KMS-11 (cell line): ENCODE measurements around the gene HBG1.
A peak's percentile ranks its signal among the peaks of the same experiment; 100 is the strongest.

Experiments
- H2AFZ ChIP-seq: fragments of 200-600 bp; sonication (generic); 2 replicates; pipeline ENCODE4 v1.6.1; 2016; ENCODE audit warnings: antibody characterized with exemption, mixed run types, low read depth
- H3K27ac ChIP-seq: fragments of 200-600 bp; sonication (generic); 2 replicates; pipeline ENCODE4 v1.6.1; 2016; ENCODE audit warnings: mild to moderate bottlenecking, mixed run types
- H3K27me3 ChIP-seq: fragments of 200-600 bp; sonication (generic); 2 replicates; pipeline ENCODE4 v1.6.1; 2017; ENCODE audit warnings: mild to moderate bottlenecking, low read depth, mixed run types, moderate library complexity; ENCODE audit not compliant: insufficient read depth
- H3K36me3 ChIP-seq: fragments of 200-600 bp; sonication (generic); 2 replicates; pipeline ENCODE4 v1.6.1; 2017; ENCODE audit warnings: mild to moderate bottlenecking, mixed run types; ENCODE audit not compliant: insufficient read depth
- H3K4me1 ChIP-seq: fragments of 200-600 bp; sonication (generic); 2 replicates; pipeline ENCODE4 v1.6.1; 2016; ENCODE audit warnings: mild to moderate bottlenecking, low read depth, mixed run types; ENCODE audit not compliant: poor library complexity, severe bottlenecking
- H3K4me2 ChIP-seq: fragments of 200-600 bp; sonication (generic); 2 replicates; pipeline ENCODE4 v1.7.0; 2016; ENCODE audit warnings: mild to moderate bottlenecking, mixed run types
- H3K4me3 ChIP-seq: fragments of 200-600 bp; sonication (generic); IDR thresholded peaks from 2 replicates; pipeline ENCODE4 v1.6.1; 2017; ENCODE audit warnings: low read depth, low read length, mixed read lengths; ENCODE audit not compliant: insufficient read depth
- H3K79me2 ChIP-seq: fragments of 200-600 bp; sonication (generic); 2 replicates; pipeline ENCODE4 v1.6.1; 2016; ENCODE audit warnings: low read depth, mixed run types; ENCODE audit not compliant: insufficient read depth
- H3K9ac ChIP-seq: fragments of 200-600 bp; sonication (generic); 2 replicates; pipeline ENCODE4 v1.6.1; 2016; ENCODE audit warnings: mild to moderate bottlenecking, mixed run types
- H4K20me1 ChIP-seq: fragments of 200-600 bp; sonication (generic); 2 replicates; pipeline ENCODE4 v1.6.1; 2016; ENCODE audit warnings: mild to moderate bottlenecking, mixed run types; ENCODE audit not compliant: insufficient read depth
- TF ChIP-seq, protein P1 (sequence below): fragments of 200-600 bp; sonication (generic); conservative IDR thresholded peaks from 2 replicates; pipeline ENCODE4 v1.6.1; 2017; ENCODE audit warnings: low read depth, mild to moderate bottlenecking, antibody characterized with exemption, low read length, moderate library complexity, mixed read lengths

The HBG1 gene

DNA sequence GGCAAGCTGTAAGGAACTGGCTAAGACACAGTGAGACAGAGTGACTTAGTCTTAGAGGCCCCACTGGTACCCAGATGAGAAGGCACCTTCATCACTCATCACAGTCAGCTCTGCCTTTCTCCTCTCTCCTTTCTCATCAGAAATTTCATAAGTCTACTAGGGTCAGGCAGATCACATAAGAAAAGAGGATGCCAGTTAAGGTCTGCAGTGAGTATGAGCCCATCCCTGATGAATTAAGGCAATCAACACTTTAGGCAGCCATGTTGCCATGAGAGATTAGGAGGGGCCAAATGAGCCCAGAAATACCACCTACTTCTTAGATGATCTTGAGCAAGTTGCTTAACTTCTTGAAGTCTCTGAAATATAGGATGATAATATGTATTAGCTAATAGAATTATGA, 31.9 kb upstream of the HBG1 start:
- H3K4me1 ChIP-seq = peaks cover 14% of the 10 kb centered on the region
- no peak overlapping the region for H2AFZ ChIP-seq
- H3K36me3 ChIP-seq = no peaks in the 10 kb centered on the region
- no peaks in the 10 kb centered on the region for H3K27me3 ChIP-seq
- H3K27ac ChIP-seq = no peak overlapping the region
- no peaks in the 10 kb centered on the region for H3K79me2 ChIP-seq
- no peaks in the 10 kb centered on the region for H4K20me1 ChIP-seq
- H3K4me3 ChIP-seq = no peak overlapping the region
- TF ChIP-seq, protein P1, sequence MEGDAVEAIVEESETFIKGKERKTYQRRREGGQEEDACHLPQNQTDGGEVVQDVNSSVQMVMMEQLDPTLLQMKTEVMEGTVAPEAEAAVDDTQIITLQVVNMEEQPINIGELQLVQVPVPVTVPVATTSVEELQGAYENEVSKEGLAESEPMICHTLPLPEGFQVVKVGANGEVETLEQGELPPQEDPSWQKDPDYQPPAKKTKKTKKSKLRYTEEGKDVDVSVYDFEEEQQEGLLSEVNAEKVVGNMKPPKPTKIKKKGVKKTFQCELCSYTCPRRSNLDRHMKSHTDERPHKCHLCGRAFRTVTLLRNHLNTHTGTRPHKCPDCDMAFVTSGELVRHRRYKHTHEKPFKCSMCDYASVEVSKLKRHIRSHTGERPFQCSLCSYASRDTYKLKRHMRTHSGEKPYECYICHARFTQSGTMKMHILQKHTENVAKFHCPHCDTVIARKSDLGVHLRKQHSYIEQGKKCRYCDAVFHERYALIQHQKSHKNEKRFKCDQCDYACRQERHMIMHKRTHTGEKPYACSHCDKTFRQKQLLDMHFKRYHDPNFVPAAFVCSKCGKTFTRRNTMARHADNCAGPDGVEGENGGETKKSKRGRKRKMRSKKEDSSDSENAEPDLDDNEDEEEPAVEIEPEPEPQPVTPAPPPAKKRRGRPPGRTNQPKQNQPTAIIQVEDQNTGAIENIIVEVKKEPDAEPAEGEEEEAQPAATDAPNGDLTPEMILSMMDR = no peak
- H3K4me2 ChIP-seq = no peak overlapping the region
- no peak overlapping the region for H3K9ac ChIP-seq

DNA sequence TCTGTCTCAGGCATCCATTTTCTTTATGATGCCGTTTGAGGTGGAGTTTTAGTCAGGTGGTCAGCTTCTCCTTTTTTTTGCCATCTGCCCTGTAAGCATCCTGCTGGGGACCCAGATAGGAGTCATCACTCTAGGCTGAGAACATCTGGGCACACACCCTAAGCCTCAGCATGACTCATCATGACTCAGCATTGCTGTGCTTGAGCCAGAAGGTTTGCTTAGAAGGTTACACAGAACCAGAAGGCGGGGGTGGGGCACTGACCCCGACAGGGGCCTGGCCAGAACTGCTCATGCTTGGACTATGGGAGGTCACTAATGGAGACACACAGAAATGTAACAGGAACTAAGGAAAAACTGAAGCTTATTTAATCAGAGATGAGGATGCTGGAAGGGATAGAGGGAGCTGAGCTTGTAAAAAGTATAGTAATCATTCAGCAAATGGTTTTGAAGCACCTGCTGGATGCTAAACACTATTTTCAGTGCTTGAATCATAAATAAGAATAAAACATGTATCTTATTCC, 31.0 kb upstream of the HBG1 start:
- H3K4me2 ChIP-seq = peak overlapping the region; percentile 3; the same call in 1 of the 2 replicates
- no peaks in the 10 kb centered on the region for H4K20me1 ChIP-seq
- H3K79me2 ChIP-seq = no peaks in the 10 kb centered on the region
- H3K9ac ChIP-seq = no peak overlapping the region
- peaks cover 14% of the 10 kb centered on the region for H3K4me1 ChIP-seq
- H3K36me3 ChIP-seq = no peaks in the 10 kb centered on the region
- no peak overlapping the region for H3K4me3 ChIP-seq
- no peaks in the 10 kb centered on the region for H3K27me3 ChIP-seq
- TF ChIP-seq, protein P1 = no peak
- H2AFZ ChIP-seq = peak overlapping the region; percentile 24; the same call in 1 of the 2 replicates
- peak overlapping the region; percentile 27; the same call in 1 of the 2 replicates for H3K27ac ChIP-seq

DNA sequence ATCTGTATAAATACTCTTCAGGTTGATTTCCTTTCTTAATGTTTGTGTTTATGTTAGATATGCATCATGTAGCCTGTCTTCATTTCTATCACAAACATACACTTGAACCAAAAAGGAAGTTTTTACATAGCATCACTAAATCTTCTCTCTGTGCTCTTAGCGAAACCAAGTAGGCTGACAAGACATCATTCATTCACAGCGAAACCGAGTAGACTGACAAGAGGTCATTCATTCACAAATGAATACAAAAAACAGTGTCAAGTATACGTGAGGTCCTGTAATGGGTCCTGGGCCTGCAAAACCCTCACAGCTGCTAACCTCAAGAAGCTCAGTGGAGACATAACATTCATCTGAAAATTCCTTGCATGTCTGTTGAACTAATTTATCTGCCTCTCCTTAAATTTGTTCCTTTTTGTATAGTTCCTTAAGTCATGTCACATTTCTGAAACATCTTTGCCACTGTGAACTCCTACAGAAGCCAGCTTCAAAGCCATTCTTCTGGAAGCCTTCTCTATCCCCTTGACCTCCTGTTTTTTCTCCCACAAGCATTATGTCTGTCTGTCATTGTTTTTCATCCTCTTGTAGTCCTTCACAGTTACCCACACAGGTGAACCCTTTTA, 29.9 kb upstream of the HBG1 start:
- H3K4me3 ChIP-seq = no peak overlapping the region
- no peaks in the 10 kb centered on the region for H4K20me1 ChIP-seq
- H2AFZ ChIP-seq = no peak overlapping the region
- no peak overlapping the region for H3K27ac ChIP-seq
- no peaks in the 10 kb centered on the region for H3K79me2 ChIP-seq
- H3K27me3 ChIP-seq = no peaks in the 10 kb centered on the region
- TF ChIP-seq, protein P1 = no peak
- H3K4me1 ChIP-seq = peaks cover 14% of the 10 kb centered on the region
- H3K4me2 ChIP-seq = no peak overlapping the region
- no peak overlapping the region for H3K9ac ChIP-seq
- H3K36me3 ChIP-seq = no peaks in the 10 kb centered on the region

DNA sequence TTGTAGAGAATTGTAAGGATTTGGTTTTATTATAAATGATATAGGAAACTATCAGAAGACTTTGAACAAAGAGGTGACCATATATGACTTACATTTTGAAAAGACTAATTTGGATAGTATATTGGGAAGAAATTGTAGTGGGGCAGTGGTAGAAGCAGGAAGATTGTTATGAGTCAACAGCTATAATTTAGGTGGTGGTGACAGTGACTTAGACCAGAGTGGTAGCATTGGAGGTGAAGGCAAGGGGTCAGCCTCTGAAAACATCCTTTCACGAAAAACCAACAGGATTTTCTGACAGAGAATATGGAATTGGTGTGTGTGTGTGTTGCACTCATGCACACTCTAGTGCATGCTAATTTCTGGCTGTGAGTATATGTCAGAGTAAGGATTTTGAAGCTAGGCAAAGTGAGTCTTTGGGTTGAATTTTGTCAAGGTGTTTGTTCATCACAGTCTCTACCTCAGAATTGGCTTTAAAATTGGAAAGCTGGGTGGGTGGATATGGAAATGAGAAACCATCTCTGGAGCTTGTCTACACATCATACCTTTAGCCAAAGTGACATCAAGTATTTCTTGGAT, 28.2 kb upstream of the HBG1 start:
- H4K20me1 ChIP-seq = no peaks in the 10 kb centered on the region
- peaks cover 14% of the 10 kb centered on the region for H3K4me1 ChIP-seq
- no peaks in the 10 kb centered on the region for H3K79me2 ChIP-seq
- no peak overlapping the region for H3K4me3 ChIP-seq
- no peaks in the 10 kb centered on the region for H3K27me3 ChIP-seq
- no peaks in the 10 kb centered on the region for H3K36me3 ChIP-seq
- H3K27ac ChIP-seq = no peak overlapping the region
- no peak overlapping the region for H2AFZ ChIP-seq
- no peak overlapping the region for H3K4me2 ChIP-seq
- TF ChIP-seq, protein P1 = no peak
- H3K9ac ChIP-seq = no peak overlapping the region
